ENCODE results near the gene PAPSS2. TPM values are rescaled to one million over a fixed set of nuclear protein-coding genes. Genes with fewer than 3 reads are reported as not detected.
"Not testable (repeated sequence)": the region's sequence is repeated elsewhere in the genome, so short reads cannot be mapped to it uniquely, and the experiment has no call there.

The PAPSS2 gene
- 34.2 and 38.6 TPM in 2 replicates for total RNA-seq (2014; rRNA removed; shearing (Covaris generic); ENCODE audit: low replicate concordance)

GRCh38 chr10:87659571-87660483 lies at the start of gene PAPSS2:
PAPSS2 (plus strand) TSS chr10:87659878; CDS start chr10:87659982, 104 bp downstream.
- peak; percentile 69 for DNase-seq
- Histone ChIP-seq H3K27me3 (no peaks in the 10 kb centered on the region), H3K36me3 (no peaks in the 10 kb centered on the region; the same call in 1 of the 2 replicates), H3K4me3 (peak within 1 kb of the TSS; percentile 88), H3K9me3 (no peaks in the 10 kb centered on the region)

GRCh38 chr10:87611341-87611740 lies 48.3 kb upstream of the PAPSS2 start:
- DNase-seq, H3K9me3 ChIP-seq, H3K27me3 ChIP-seq, H3K4me3 ChIP-seq, H3K36me3 ChIP-seq: not testable (repeated sequence)

GRCh38 chr10:87612115-87612514 lies 47.6 kb upstream of the PAPSS2 start:
- no peak for DNase-seq
- H3K27me3 ChIP-seq, result no peaks in the 10 kb centered on the region

GRCh38 chr10:87613751-87614150 lies 45.9 kb upstream of the PAPSS2 start:
- DNase-seq, result no peak
- Histone ChIP-seq H3K4me3 (no peak overlapping the region), H3K9me3 (no peaks in the 10 kb centered on the region), H3K36me3 (no peaks in the 10 kb centered on the region), H3K27me3 (no peaks in the 10 kb centered on the region)

More at GRCh38 chr10:87612115-87612514, 47.6 kb upstream of the PAPSS2 start:
- Histone ChIP-seq H3K36me3 (no peaks in the 10 kb centered on the region), H3K9me3 (no peaks in the 10 kb centered on the region), H3K4me3 (no peak overlapping the region)

GRCh38 chr10:87615856-87616255 lies 43.8 kb upstream of the PAPSS2 start:
- no peak for DNase-seq
- Histone ChIP-seq H3K36me3 (no peaks in the 10 kb centered on the region), H3K4me3 (no peak overlapping the region), H3K27me3 (no peaks in the 10 kb centered on the region), H3K9me3 (no peaks in the 10 kb centered on the region)

GRCh38 chr10:87617503-87617902 lies 42.2 kb upstream of the PAPSS2 start:
- H3K9me3 ChIP-seq, result no peaks in the 10 kb centered on the region
- H3K4me3 ChIP-seq, result no peak overlapping the region
- no peaks in the 10 kb centered on the region for H3K36me3 ChIP-seq
- no peaks in the 10 kb centered on the region for H3K27me3 ChIP-seq
- DNase-seq, result no peak

- Histone ChIP-seq H3K36me3 (no peaks in the 10 kb centered on the region), H3K27me3 (no peaks in the 10 kb centered on the region), H3K4me3 (no peak overlapping the region), H3K9me3 (no peaks in the 10 kb centered on the region)
- DNase-seq, result no peak
Measured at GRCh38 chr10:87618566-87619423, 40.9 kb upstream of the PAPSS2 start.

GRCh38 chr10:87619705-87620104 lies 40.0 kb upstream of the PAPSS2 start:
- no peaks in the 10 kb centered on the region for H3K9me3 ChIP-seq
- H3K4me3 ChIP-seq, result no peak overlapping the region
- no peak for DNase-seq
- H3K27me3 ChIP-seq, result no peaks in the 10 kb centered on the region
- H3K36me3 ChIP-seq, result no peaks in the 10 kb centered on the region

GRCh38 chr10:87621440-87621839 lies 38.2 kb upstream of the PAPSS2 start:
- H3K4me3 ChIP-seq, DNase-seq, H3K27me3 ChIP-seq, H3K9me3 ChIP-seq, H3K36me3 ChIP-seq: not testable (repeated sequence)

- no peak overlapping the region for H3K4me3 ChIP-seq
- H3K36me3 ChIP-seq, result no peaks in the 10 kb centered on the region
Measured at GRCh38 chr10:87622314-87623004, 37.2 kb upstream of the PAPSS2 start.

GRCh38 chr10:87623191-87623590 lies 36.5 kb upstream of the PAPSS2 start:
- no peaks in the 10 kb centered on the region for H3K9me3 ChIP-seq
- H3K4me3 ChIP-seq, result no peak overlapping the region
- H3K27me3 ChIP-seq, result no peaks in the 10 kb centered on the region
- no peaks in the 10 kb centered on the region for H3K36me3 ChIP-seq
- no peak for DNase-seq

More at GRCh38 chr10:87622314-87623004, 37.2 kb upstream of the PAPSS2 start:
- H3K27me3 ChIP-seq, result no peaks in the 10 kb centered on the region
- H3K9me3 ChIP-seq, result no peaks in the 10 kb centered on the region
- DNase-seq, result no peak

- Histone ChIP-seq H3K9me3 (no peaks in the 10 kb centered on the region), H3K36me3 (no peaks in the 10 kb centered on the region), H3K27me3 (no peaks in the 10 kb centered on the region), H3K4me3 (no peak overlapping the region)
- no peak for DNase-seq
Measured at GRCh38 chr10:87625661-87626060, 34.0 kb upstream of the PAPSS2 start.

- Histone ChIP-seq H3K36me3 (no peaks in the 10 kb centered on the region), H3K27me3 (no peaks in the 10 kb centered on the region), H3K4me3 (no peak overlapping the region), H3K9me3 (no peaks in the 10 kb centered on the region)
- DNase-seq, result no peak
Measured at GRCh38 chr10:87626422-87626892, 33.2 kb upstream of the PAPSS2 start.

GRCh38 chr10:87630171-87630570 lies 29.5 kb upstream of the PAPSS2 start:
- Histone ChIP-seq H3K9me3 (no peaks in the 10 kb centered on the region), H3K27me3 (no peaks in the 10 kb centered on the region), H3K36me3 (no peaks in the 10 kb centered on the region), H3K4me3 (no peak overlapping the region)
- DNase-seq, result no peak

- no peaks in the 10 kb centered on the region for H3K36me3 ChIP-seq
- no peaks in the 10 kb centered on the region for H3K27me3 ChIP-seq
- no peak for DNase-seq
- no peaks in the 10 kb centered on the region for H3K9me3 ChIP-seq
- H3K4me3 ChIP-seq, result no peak overlapping the region
Measured at GRCh38 chr10:87632454-87632853, 27.2 kb upstream of the PAPSS2 start.

GRCh38 chr10:87634311-87634710 lies 25.4 kb upstream of the PAPSS2 start:
- no peaks in the 10 kb centered on the region for H3K27me3 ChIP-seq
- DNase-seq, result no peak

More at GRCh38 chr10:87634311-87634710, 25.4 kb upstream of the PAPSS2 start:
- no peak overlapping the region for H3K4me3 ChIP-seq
- H3K36me3 ChIP-seq, result no peaks in the 10 kb centered on the region
- no peaks in the 10 kb centered on the region for H3K9me3 ChIP-seq
